Esophagus squamous epithelium (tissue), 5 donors: ENCODE measurements around the gene AK9. TPM values are rescaled to one million over a fixed set of nuclear protein-coding genes. Genes with fewer than 3 reads are reported as not detected.

Source experiments
- DNase-seq: peaks from one replicate; lab custom pipeline; 2025; lab: John Stamatoyannopoulos, UW
- H3K27ac ChIP-seq, 4 donors: fragments of 200-600 bp; sonication (generic); one replicate each; pipeline ENCODE4 v1.5.1; 2016 to 2019; ENCODE audit warnings: mild to moderate bottlenecking in 1 of 4
- H3K27me3 ChIP-seq, 4 donors: fragments of 200-600 bp; sonication (generic); 1 replicate in 3 of 4; 2 replicates in 1 of 4; pipeline versions ENCODE4 v1.5.1 to v1.6.0; 2017 to 2021; ENCODE audit warnings: antibody characterized with exemption in 1 of 4
- H3K36me3 ChIP-seq, 3 donors: fragments of 200-600 bp; sonication (generic); one replicate each; pipeline ENCODE4 v1.5.1; 2016 to 2019
- H3K4me1 ChIP-seq, 3 donors: fragments of 200-600 bp; sonication (generic); one replicate each; pipeline ENCODE4 v1.5.1; 2017 to 2019
- H3K4me3 ChIP-seq, 4 donors: fragments of 200-600 bp; sonication (generic); 1 replicate in 3 of 4; 2 replicates in 1 of 4; pipeline ENCODE4 v1.5.1; 2016 to 2019; ENCODE audit warnings: mild to moderate bottlenecking in 2 of 4, moderate library complexity in 1 of 4
- H3K9me3 ChIP-seq, 3 donors: fragments of 200-600 bp; sonication (generic); one replicate each; pipeline ENCODE4 v1.5.1; 2016 to 2019
- POLR2A ChIP-seq, 4 donors: fragments of 450-650 bp; IDR thresholded peaks; one replicate each; pipeline ENCODE4 v1.6.1; 2017; ENCODE audit warnings: antibody characterized with exemption in 4 of 4, mild to moderate bottlenecking in 4 of 4, moderate library complexity in 3 of 4
- WGBS, 2 donors: methylation state at CpG; one replicate each; pipeline ENCODE4 v1.1.5; 2018; 5-methylcytosine and 5-hydroxymethylcytosine counted together
- intact Hi-C: fragments of 100-400 bp; cut with DNase I; formaldehyde crosslinking; loops from one replicate; pipeline ENCODE4 v1.15.0; 2022
- total RNA-seq, 4 donors: library from RNA; depleted of rRNA; stranded (reverse); fragments of >200 nt; gene quantifications; one replicate each; pipeline ENCODE4 v1.1.0, GENCODE V29; 2016
- TF ChIP-seq, protein P1 (sequence below), 6 experiments: fragments of 450-650 bp in 4 of 6; fragments of 200-600 bp in 2 of 6; sonication (generic) in 2 of 6; IDR thresholded peaks; one replicate each; pipeline ENCODE4 v1.5.1; 2016 to 2019; ENCODE audit warnings: antibody characterized with exemption in 6 of 6, mild to moderate bottlenecking in 4 of 6, moderate library complexity in 4 of 6
- donor health status: DM: yes; HTN: yes; CAD: no.

Gene AK9
- 1 to 10 TPM; 2.8 to 9.0 (median 3.2) TPM for total RNA-seq

DNA sequence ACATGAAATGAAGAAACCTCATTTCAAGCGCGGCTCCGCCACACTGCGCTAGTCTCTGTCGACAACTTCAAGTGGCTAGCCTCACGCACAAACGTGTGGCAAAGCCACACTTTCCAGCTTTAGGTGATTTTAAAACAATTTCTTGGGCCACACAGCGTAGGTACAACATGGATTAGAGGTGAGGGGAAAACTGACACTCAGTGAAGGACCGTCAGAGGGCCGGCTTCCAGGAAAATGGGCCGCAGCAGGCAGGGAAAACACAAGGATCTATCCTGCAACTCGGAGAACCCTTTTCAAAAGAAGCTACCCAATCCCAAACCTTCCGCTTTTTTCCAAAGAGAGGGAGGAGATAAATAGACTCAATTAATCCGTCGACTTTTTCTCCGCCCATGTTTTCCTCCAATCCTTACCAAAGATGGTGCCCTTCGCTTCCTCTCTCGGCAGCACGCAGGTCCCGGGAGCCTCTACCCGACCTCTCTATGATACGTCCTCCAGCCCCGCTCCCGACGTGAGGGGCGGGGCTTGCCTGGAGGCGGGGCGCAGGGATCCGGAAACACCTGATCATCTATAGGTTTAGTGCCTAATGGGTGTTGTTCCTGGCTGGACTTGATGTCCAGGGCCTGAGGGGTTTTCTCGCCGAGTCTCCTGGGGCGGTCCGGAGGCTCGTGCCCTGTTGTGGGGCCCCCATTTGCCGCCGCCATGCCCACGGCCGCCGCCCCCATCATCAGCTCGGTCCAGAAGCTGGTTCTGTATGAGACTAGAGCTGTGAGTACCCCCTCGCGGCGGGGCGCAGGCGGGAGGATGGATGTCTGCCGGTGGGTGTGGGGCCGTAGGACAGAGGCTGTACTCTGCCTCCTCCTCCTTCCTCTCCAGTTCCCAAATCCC lies at the start of gene AK9, which contains the start of gene FIG4:
Gene AK9, minus strand, starts transcription at position 466 of the 885 bp plus-strand sequence. CDS start 15,457 bp downstream, outside the sequence.
Gene FIG4, plus strand, starts transcription at position 560 of the 885 bp plus-strand sequence. Its CDS starts 140 bp downstream, at position 700.
- Histone ChIP-seq H3K36me3 (peaks cover 0 to 7% (median 0%) of the 10 kb centered on the region in 3 donors), H3K27ac (peak within 1 kb of the TSS; percentile 81 to 90 (median 87)), H3K4me1 (peaks cover 0 to 36% (median 12%) of the 10 kb centered on the region in 3 donors), H3K9me3 (no peaks in the 10 kb centered on the region), H3K27me3 (no peaks in the 10 kb centered on the region), H3K4me3 (peak within 1 kb of the TSS; percentile 75 to 91 (median 82))
- intact Hi-C loops: no loop called here
- WGBS, 2 donors: 1 to 2% methylated on average over 19 to 25 of the region's 47 CpGs
- TF ChIP-seq, protein P1, sequence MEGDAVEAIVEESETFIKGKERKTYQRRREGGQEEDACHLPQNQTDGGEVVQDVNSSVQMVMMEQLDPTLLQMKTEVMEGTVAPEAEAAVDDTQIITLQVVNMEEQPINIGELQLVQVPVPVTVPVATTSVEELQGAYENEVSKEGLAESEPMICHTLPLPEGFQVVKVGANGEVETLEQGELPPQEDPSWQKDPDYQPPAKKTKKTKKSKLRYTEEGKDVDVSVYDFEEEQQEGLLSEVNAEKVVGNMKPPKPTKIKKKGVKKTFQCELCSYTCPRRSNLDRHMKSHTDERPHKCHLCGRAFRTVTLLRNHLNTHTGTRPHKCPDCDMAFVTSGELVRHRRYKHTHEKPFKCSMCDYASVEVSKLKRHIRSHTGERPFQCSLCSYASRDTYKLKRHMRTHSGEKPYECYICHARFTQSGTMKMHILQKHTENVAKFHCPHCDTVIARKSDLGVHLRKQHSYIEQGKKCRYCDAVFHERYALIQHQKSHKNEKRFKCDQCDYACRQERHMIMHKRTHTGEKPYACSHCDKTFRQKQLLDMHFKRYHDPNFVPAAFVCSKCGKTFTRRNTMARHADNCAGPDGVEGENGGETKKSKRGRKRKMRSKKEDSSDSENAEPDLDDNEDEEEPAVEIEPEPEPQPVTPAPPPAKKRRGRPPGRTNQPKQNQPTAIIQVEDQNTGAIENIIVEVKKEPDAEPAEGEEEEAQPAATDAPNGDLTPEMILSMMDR (IDR thresholded peaks at IDR 0.05): peak in 2 of 6 experiments; percentile 7 to 16
- TF ChIP-seq POLR2A (IDR thresholded peaks at IDR 0.05): peak in 2 of 4 donors; percentile 22 to 55
- DNase-seq: peak; percentile 80

- Histone ChIP-seq H3K4me1 (no peaks in the 10 kb centered on the region), H3K27ac (no peak overlapping the region), H3K36me3 (peaks cover 0 to 54% (median 2%) of the 10 kb centered on the region in 3 donors), H3K27me3 (no peaks in the 10 kb centered on the region), H3K4me3 (no peak overlapping the region), H3K9me3 (no peaks in the 10 kb centered on the region)
- WGBS, 2 donors: 73 to 85% methylated on average over 7 of the region's 7 CpGs
- DNase-seq: no peak
- intact Hi-C loops: no loop called here
- TF ChIP-seq POLR2A (IDR thresholded peaks at IDR 0.05): no peak
- TF ChIP-seq, protein P1 (IDR thresholded peaks at IDR 0.05): no peak
Observed at GRCh38 chr6:109740787-109741186, 49.8 kb upstream of the AK9 start.

GRCh38 chr6:109739686-109740085 lies 48.7 kb upstream of the AK9 start:
- no peak for DNase-seq
- no peak overlapping the region for H3K4me3 ChIP-seq
- 90 to 94% methylated on average over 3 of the region's 3 CpGs for WGBS, 2 donors
- intact Hi-C loops: no loop called here
- H3K36me3 ChIP-seq: peaks cover 0 to 65% (median 7%) of the 10 kb centered on the region in 3 donors
- no peak overlapping the region for H3K27ac ChIP-seq
- no peak for TF ChIP-seq POLR2A (IDR thresholded peaks at IDR 0.05)
- TF ChIP-seq, protein P1 (IDR thresholded peaks at IDR 0.05): no peak
- no peaks in the 10 kb centered on the region for H3K9me3 ChIP-seq
- no peaks in the 10 kb centered on the region for H3K27me3 ChIP-seq
- no peaks in the 10 kb centered on the region for H3K4me1 ChIP-seq

GRCh38 chr6:109738667-109739066 lies 47.7 kb upstream of the AK9 start:
- Histone ChIP-seq H3K4me1 (no peaks in the 10 kb centered on the region), H3K9me3 (no peaks in the 10 kb centered on the region), H3K27ac (no peak overlapping the region), H3K4me3 (no peak overlapping the region), H3K27me3 (no peaks in the 10 kb centered on the region), H3K36me3 (peaks cover 0 to 57% (median 7%) of the 10 kb centered on the region in 3 donors)
- intact Hi-C loops: no loop called here
- DNase-seq: no peak
- WGBS, 2 donors: 85 to 92% methylated on average over 2 of the region's 2 CpGs
- TF ChIP-seq, protein P1 (IDR thresholded peaks at IDR 0.05): no peak
- TF ChIP-seq POLR2A (IDR thresholded peaks at IDR 0.05): no peak

GRCh38 chr6:109738255-109738654 lies 47.3 kb upstream of the AK9 start:
- no peaks in the 10 kb centered on the region for H3K4me1 ChIP-seq

More at GRCh38 chr6:109738255-109738654, 47.3 kb upstream of the AK9 start:
- Histone ChIP-seq H3K9me3 (no peaks in the 10 kb centered on the region), H3K27me3 (no peaks in the 10 kb centered on the region), H3K36me3 (peaks cover 0 to 57% (median 7%) of the 10 kb centered on the region in 3 donors), H3K4me3 (no peak overlapping the region), H3K27ac (no peak overlapping the region)
- TF ChIP-seq, protein P1 (IDR thresholded peaks at IDR 0.05): no peak
- no peak for TF ChIP-seq POLR2A (IDR thresholded peaks at IDR 0.05)
- 81 to 88% methylated on average over 1 of the region's 1 CpG for WGBS, 2 donors
- DNase-seq: no peak
- intact Hi-C loops: no loop called here
